GM12878 (cell line): ENCODE measurements around the gene RASAL2. TPM values are rescaled to one million over a fixed set of nuclear protein-coding genes. Genes with fewer than 3 reads are reported as not detected.

Source experiments
- ATAC-seq: fragments of 200-7000 bp; cut with Tn5 transposase; 3 replicates; pipeline ENCODE4 v1.9.1; 2020; ENCODE audit warnings: mild to moderate bottlenecking, moderate library complexity
- BruUV-seq: library from RNA; stranded (reverse); fragments of 400-500 nt; replicated peaks from 2 replicates; lab custom pipeline; 2021; lab: Mats Ljungman, UMichigan
- CTCF ChIA-PET: fragments of 300-600 bp; sonication (Branson Sonifier 250); formaldehyde crosslinking; extraction: SDS; loops from one replicate; lab custom pipeline; 2021; ENCODE audit warnings: inconsistent platforms; lab: Yijun Ruan, JAX
- POLR2A ChIA-PET: fragments of 350-600 bp; formaldehyde crosslinking; extraction: SDS; loops from one replicate; lab custom pipeline; 2021; ENCODE audit warnings: inconsistent platforms; lab: Charles Lee
- RAD21 ChIA-PET: fragments of 300-600 bp; sonication (Branson Sonifier 250); formaldehyde crosslinking; loops from one replicate; lab custom pipeline; 2023; ENCODE audit warnings: antibody characterized with exemption; ENCODE audit not compliant: unreplicated experiment; lab: Charles Lee
- SMC1A ChIA-PET: fragments of 300-600 bp; sonication (Branson Sonifier 250); formaldehyde crosslinking; loops from one replicate; lab custom pipeline; 2023; ENCODE audit not compliant: unreplicated experiment, uncharacterized antibody; lab: Charles Lee
- DNase-seq: peaks from one replicate; pipeline ENCODE4 v3.0.0-alpha.2; 2011; ENCODE audit warnings: low read depth, low spot score
- FAIRE-seq: peaks from 3 replicates; lab custom pipeline; 2011; peaks lifted over from hg19 to GRCh38; lab: Jason Lieb, UNC
- H2AFZ ChIP-seq: 2 replicates; pipeline ENCODE4 v1.6.0; 2011; ENCODE audit warnings: low read depth, low read length, control low read depth; ENCODE audit not compliant: control insufficient read depth
- H3K27ac ChIP-seq: 2 replicates; pipeline ENCODE4 v1.5.1; 2011; ENCODE audit warnings: control low read depth; ENCODE audit not compliant: control insufficient read depth, insufficient read depth
- H3K27me3 ChIP-seq, 2 experiments: replicated peaks in 1 of 2; 2 replicates each; pipeline versions ENCODE4 v1.6.0 to v1.6.1; 2011; ENCODE audit warnings: low read length in 1 of 2; ENCODE audit not compliant: control insufficient read depth in 2 of 2, insufficient read depth in 2 of 2
- H3K36me3 ChIP-seq, 2 experiments: 2 replicates each; pipeline ENCODE4 v1.5.1; 2011; ENCODE audit warnings: low read length in 1 of 2; ENCODE audit not compliant: control insufficient read depth in 2 of 2, insufficient read depth in 2 of 2
- H3K4me1 ChIP-seq: 2 replicates; pipeline ENCODE4 v1.6.1; 2011; ENCODE audit warnings: mild to moderate bottlenecking, low read length, moderate library complexity, mixed read lengths; ENCODE audit not compliant: control insufficient read depth, insufficient read depth
- H3K4me2 ChIP-seq: 2 replicates; pipeline ENCODE4 v1.6.0; 2011; ENCODE audit warnings: control low read depth; ENCODE audit not compliant: control insufficient read depth, insufficient read depth
- H3K4me3 ChIP-seq: fragments of 200-600 bp; sonication (generic); 2 replicates; pipeline ENCODE4 v1.5.1; 2016
- H3K79me2 ChIP-seq: 2 replicates; pipeline ENCODE4 v1.6.0; 2011; ENCODE audit warnings: low read length; ENCODE audit not compliant: control insufficient read depth, insufficient read depth
- H3K9ac ChIP-seq: 2 replicates; pipeline ENCODE4 v1.8.0; 2011; ENCODE audit warnings: low read length, control low read depth, mixed read lengths; ENCODE audit not compliant: control insufficient read depth, insufficient read depth
- H3K9me3 ChIP-seq: replicated peaks from 3 replicates; pipeline ENCODE4 v1.5.1; 2011; ENCODE audit warnings: mild to moderate bottlenecking, low read length; ENCODE audit not compliant: control insufficient read depth, insufficient read depth
- H4K20me1 ChIP-seq: 2 replicates; pipeline ENCODE4 v1.6.0; 2011; ENCODE audit not compliant: control insufficient read depth, insufficient read depth
- BHLHE40 ChIP-seq, 2 experiments: fragments of 450-650 bp in 1 of 2; IDR thresholded peaks; 2 replicates each; pipeline ENCODE4 v1.6.1; 2011 to 2017; ENCODE audit warnings: low read depth in 2 of 2, borderline replicate concordance in 1 of 2, improper control_type of control experiment in 1 of 2, low read length in 1 of 2, mild to moderate bottlenecking in 1 of 2
- CEBPB ChIP-seq, 2 experiments: fragments of 150-350 bp in 1 of 2; IDR thresholded peaks; 2 replicates each; pipeline ENCODE4 v1.6.1; 2012 to 2014; ENCODE audit warnings: low read depth in 2 of 2, low read length in 2 of 2, borderline replicate concordance in 1 of 2, inconsistent platforms in 1 of 2
- FOXK2 ChIP-seq: fragments of 450-650 bp; IDR thresholded peaks from 2 replicates; pipeline ENCODE4 v1.6.1; 2017; ENCODE audit warnings: mild to moderate bottlenecking, moderate library complexity
- GATAD2B ChIP-seq: fragments of 450-650 bp; conservative IDR thresholded peaks from 2 replicates; pipeline ENCODE4 v1.6.1; 2017; ENCODE audit warnings: low read depth, mild to moderate bottlenecking, moderate library complexity
- HDAC2 ChIP-seq: fragments of 200-600 bp; sonication (generic); IDR thresholded peaks from 2 replicates; pipeline ENCODE4 v1.6.1; 2017
- HSF1 ChIP-seq: fragments of 150-350 bp; IDR thresholded peaks from 2 replicates; pipeline ENCODE4 v1.6.1; 2014; ENCODE audit warnings: mild to moderate bottlenecking, low read depth, low read length
- JUND ChIP-seq: IDR thresholded peaks from 2 replicates; pipeline ENCODE4 v1.6.1; 2012; ENCODE audit warnings: low read depth, mild to moderate bottlenecking, low read length, improper control_type of control experiment, moderate library complexity
- KLF5 ChIP-seq: fragments of 450-650 bp; IDR thresholded peaks from 2 replicates; pipeline ENCODE4 v1.6.1; 2014; ENCODE audit warnings: mild to moderate bottlenecking; ENCODE audit not compliant: partially characterized antibody
- MTA3 ChIP-seq: IDR thresholded peaks from 2 replicates; pipeline ENCODE4 v1.6.1; 2012; ENCODE audit warnings: low read length, inconsistent platforms, borderline replicate concordance
- NFXL1 ChIP-seq: fragments of 450-650 bp; IDR thresholded peaks from 2 replicates; pipeline ENCODE4 v1.6.1; 2017; ENCODE audit warnings: antibody characterized with exemption, mild to moderate bottlenecking, borderline replicate concordance
- NR2F1 ChIP-seq: fragments of 450-650 bp; conservative IDR thresholded peaks from 2 replicates; pipeline ENCODE4 v1.6.1; 2017; ENCODE audit warnings: mild to moderate bottlenecking
- RELA ChIP-seq: fragments of 450-650 bp; IDR thresholded peaks from 2 replicates; pipeline ENCODE4 v1.8.0; 2014; ENCODE audit warnings: borderline replicate concordance; ENCODE audit not compliant: partially characterized antibody
- SMAD5 ChIP-seq: IDR thresholded peaks from 2 replicates; pipeline ENCODE4 v1.6.1; 2016; ENCODE audit warnings: antibody characterized with exemption, low read depth
- SP1 ChIP-seq: IDR thresholded peaks from one replicate; pipeline ENCODE4 v1.6.1; 2011; ENCODE audit warnings: low read depth, low read length
- STAT3 ChIP-seq: IDR thresholded peaks from 2 replicates; pipeline ENCODE4 v1.6.1; 2011; ENCODE audit warnings: low read depth, low read length, improper control_type of control experiment
- TCF12 ChIP-seq: IDR thresholded peaks from 2 replicates; pipeline ENCODE4 v1.6.1; 2011; ENCODE audit warnings: low read depth, mild to moderate bottlenecking, low read length
- USF1 ChIP-seq: IDR thresholded peaks from 2 replicates; pipeline ENCODE4 v1.6.1; 2011; ENCODE audit warnings: borderline replicate concordance, low read depth, mild to moderate bottlenecking, moderate library complexity, mixed read lengths, low read length; ENCODE audit not compliant: insufficient read depth; ENCODE audit errors: extremely low read length
- ZNF274 ChIP-seq: IDR thresholded peaks from one replicate; pipeline ENCODE4 v1.8.0; 2011; ENCODE audit not compliant: insufficient read length, insufficient read depth
- WGBS: methylation state at CpG from one replicate; pipeline ENCODE4 v1.1.6; 2016; ENCODE audit warnings: low lambda C conversion rate; ENCODE audit not compliant: insufficient replicate concordance, insufficient coverage; ENCODE audit errors: missing lambda C conversion rate; 5-methylcytosine and 5-hydroxymethylcytosine counted together
- in situ Hi-C: fragments of 300-500 bp; cut with MboI; formaldehyde crosslinking; loops from 9 replicates; pipeline ENCODE4 v1.14.3; 2018; ENCODE audit warnings: mixed read lengths
- intact Hi-C: fragments of 100-400 bp; cut with micrococcal nuclease; formaldehyde crosslinking; loops from one replicate; pipeline ENCODE4 v1.14.2; 2022; ENCODE audit not compliant: unreplicated experiment
- polyA plus RNA-seq, 11 experiments: library from polyadenylated mRNA; depleted of rRNA in 4 of 11; unstranded in 6 of 11; stranded (reverse) in 5 of 11; fragments of >200 nt; fragmentation: Nextera tagmentation in 4 of 11; fragmentation: Illumina TruSeq in 1 of 11; extraction: Ambion mirVana in 4 of 11; extraction: Trizol in 1 of 11; gene quantifications; 1 replicate in 1 of 11; 2 replicates in 10 of 11; pipeline versions ENCODE4 v1.2.1 to v1.2.3, GENCODE V29; 2011 to 2016; ENCODE audit warnings: inconsistent platforms in 2 of 11, missing spikeins in 2 of 11, low read depth in 1 of 11
- total RNA-seq, 4 experiments: library from RNA; depleted of rRNA in 3 of 4; stranded (reverse); fragments of >200 nt in 3 of 4; fragmentation: Illumina TruSeq in 1 of 4; extraction: Trizol in 1 of 4; gene quantifications; 2 replicates each; pipeline versions ENCODE4 v1.2.1 to v1.2.3, GENCODE V29; 2013 to 2021
- TF ChIP-seq, protein P1 (sequence below): fragments of 450-650 bp; IDR thresholded peaks from 2 replicates; pipeline ENCODE4 v1.6.1; 2016; ENCODE audit warnings: mild to moderate bottlenecking

RASAL2 gene
- total and polyA plus RNA-seq, 10 of the 15 experiments (the other 5 are each of a cell fraction or from before 2014, with no cell fraction given): 0.02 to 6.9 (median 0.17) TPM; not detected in 1

DNA sequence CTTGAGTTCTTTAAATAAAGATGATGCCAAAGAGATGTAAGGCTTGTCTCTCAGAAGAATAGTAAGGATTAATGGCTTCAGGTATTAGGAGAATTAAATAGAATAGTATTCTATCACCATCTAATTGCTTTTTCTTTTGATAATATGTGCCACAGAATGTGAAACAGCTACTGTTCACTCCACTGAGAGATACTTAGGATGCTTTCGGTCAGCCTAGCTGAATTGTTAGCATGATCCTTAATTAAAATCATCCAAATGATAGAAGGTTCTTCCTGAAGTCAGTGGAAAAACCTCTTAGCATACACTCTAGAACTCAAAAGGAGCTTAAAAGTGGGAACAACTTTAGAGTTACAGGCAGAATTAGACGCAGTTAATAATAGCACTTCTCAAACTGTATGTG, 97.0 kb downstream of the RASAL2 start:
- no peaks in the 10 kb centered on the region for H3K79me2 ChIP-seq
- no peaks in the 10 kb centered on the region for H3K36me3 ChIP-seq
- FAIRE-seq (no peak), DNase-seq (no peak), ATAC-seq (no peak)
- intact Hi-C loops: loop anchor here (1.0 kb wide), 2 partner anchors 136 to 243 kb away; no protein-coding TSS in a partner anchor
- no peak overlapping the region for H3K27ac ChIP-seq
- BruUV-seq: no TSS peak
- H4K20me1 ChIP-seq: no peaks in the 10 kb centered on the region
- WGBS: 0% methylated on average over 2 of the region's 2 CpGs
- H3K9me3 ChIP-seq: no peaks in the 10 kb centered on the region
- no peaks in the 10 kb centered on the region for H3K4me1 ChIP-seq
- H3K9ac ChIP-seq: no peak overlapping the region
- in situ Hi-C loops: loop anchor here (10.0 to 25.0 kb wide), 2 partner anchors 154 to 246 kb away; no protein-coding TSS in a partner anchor
- H3K4me3 ChIP-seq: no peak overlapping the region
- ChIA-PET CTCF (interaction anchor here (0.8 to 9.4 kb wide), 8 partner anchors 11 to 243 kb away, joined by 3 to 130 read pairs (median 4); no protein-coding TSS in a partner anchor), SMC1A (interaction anchor here (1.0 to 5.5 kb wide), 7 partner anchors 11 to 248 kb away, joined by 3 to 45 read pairs (median 5); no protein-coding TSS in a partner anchor), POLR2A (no interaction called here), RAD21 (interaction anchor here (0.9 to 5.2 kb wide), 5 partner anchors 134 to 400 kb away, joined by 4 to 40 read pairs (median 6); no protein-coding TSS in a partner anchor)
- H3K27me3 ChIP-seq: no peaks in the 10 kb centered on the region
- TF ChIP-seq MTA3 (no peak), NFXL1 (no peak), NR2F1 (no peak), GATAD2B (no peak), USF1 (no peak), BHLHE40 (IDR thresholded peaks at IDR 0.05; ENCODE audit: borderline replicate concordance in 1 of 2, low read depth in 2 of 2, low read length in 1 of 2) (no peak), STAT3 (no peak), SP1 (no peak), FOXK2 (no peak), HSF1 (no peak), KLF5 (no peak), SMAD5 (no peak), JUND (no peak), HDAC2 (no peak), TCF12 (no peak), RELA (no peak), ZNF274 (no peak), CEBPB (IDR thresholded peaks at IDR 0.05; ENCODE audit: borderline replicate concordance in 1 of 2, low read depth in 2 of 2, low read length in 2 of 2) (no peak)
- TF ChIP-seq, protein P1, sequence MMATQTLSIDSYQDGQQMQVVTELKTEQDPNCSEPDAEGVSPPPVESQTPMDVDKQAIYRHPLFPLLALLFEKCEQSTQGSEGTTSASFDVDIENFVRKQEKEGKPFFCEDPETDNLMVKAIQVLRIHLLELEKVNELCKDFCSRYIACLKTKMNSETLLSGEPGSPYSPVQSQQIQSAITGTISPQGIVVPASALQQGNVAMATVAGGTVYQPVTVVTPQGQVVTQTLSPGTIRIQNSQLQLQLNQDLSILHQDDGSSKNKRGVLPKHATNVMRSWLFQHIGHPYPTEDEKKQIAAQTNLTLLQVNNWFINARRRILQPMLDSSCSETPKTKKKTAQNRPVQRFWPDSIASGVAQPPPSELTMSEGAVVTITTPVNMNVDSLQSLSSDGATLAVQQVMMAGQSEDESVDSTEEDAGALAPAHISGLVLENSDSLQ: no peak
- H2AFZ ChIP-seq: no peak overlapping the region
- no peak overlapping the region for H3K4me2 ChIP-seq
